Hematopoietic multipotent progenitor cell treated with erythropoietin and hydrocortisone succinate and interleukin-3 and kit ligand, for 15 days (in vitro differentiated cells): Measurements from ENCODE around the gene TBX2.
"Not testable (repeated sequence)": the region's sequence is repeated elsewhere in the genome, so short reads cannot be mapped to it uniquely, and the experiment has no call there.

ENCODE experiments used
- DNase-seq: peaks from one replicate; pipeline ENCODE4 v3.0.0-alpha.2; 2015; ENCODE audit warnings: low spot score

TBX2 gene

GRCh38 chr17:61431594-61432311 is 32.1 kb downstream of the TBX2 start:
- DNase-seq, result no peak

GRCh38 chr17:61436273-61436672 is 36.6 kb downstream of the TBX2 start:
- DNase-seq, result no peak

- no peak for DNase-seq
Observed at GRCh38 chr17:61436995-61437704, 37.5 kb downstream of the TBX2 start.

GRCh38 chr17:61440697-61441096 is 41.1 kb downstream of the TBX2 start:
- DNase-seq, result no peak

GRCh38 chr17:61441507-61441906 is 41.9 kb downstream of the TBX2 start:
- not testable (repeated sequence) for DNase-seq

- no peak for DNase-seq
Observed at GRCh38 chr17:61442136-61442775, 42.6 kb downstream of the TBX2 start.

- no peak for DNase-seq
Observed at GRCh38 chr17:61442878-61443474, 43.3 kb downstream of the TBX2 start.

GRCh38 chr17:61443475-61443882 is 43.8 kb downstream of the TBX2 start:
- DNase-seq, result no peak

GRCh38 chr17:61444075-61444474 is 44.4 kb downstream of the TBX2 start:
- DNase-seq, result no peak

- DNase-seq, result no peak
Observed at GRCh38 chr17:61444831-61445230, 45.2 kb downstream of the TBX2 start.

- DNase-seq, result no peak
Observed at GRCh38 chr17:61447358-61447757, 47.7 kb downstream of the TBX2 start.

GRCh38 chr17:61448042-61448441 is 48.4 kb downstream of the TBX2 start:
- DNase-seq, result no peak

GRCh38 chr17:61449140-61449539 is 49.5 kb downstream of the TBX2 start:
- not testable (repeated sequence) for DNase-seq

GRCh38 chr17:61449707-61450640 is 50.3 kb downstream of the TBX2 start:
- DNase-seq, result no peak

- DNase-seq, result no peak
Observed at GRCh38 chr17:61450641-61451537, 51.2 kb downstream of the TBX2 start.

- no peak for DNase-seq
Observed at GRCh38 chr17:61451538-61452300, 52.1 kb downstream of the TBX2 start.

- DNase-seq, result no peak
Observed at GRCh38 chr17:61452301-61453290, 53.0 kb downstream of the TBX2 start, which contains the start of gene TBX4. Gene TBX4 (plus strand): TSS chr17:61452422. CDS start chr17:61456491, 4,069 bp downstream.
